Loucy (cell line): ENCODE data around the gene RNPC3.

Source experiments
- H2AFZ ChIP-seq: fragments of 200-600 bp; sonication (generic); 2 replicates; pipeline ENCODE4 v1.6.0; 2016; ENCODE audit warnings: antibody characterized with exemption, mild to moderate bottlenecking, low read length, moderate library complexity
- H3F3A ChIP-seq: fragments of 200-600 bp; 2 replicates; pipeline ENCODE4 v1.6.0; 2016; ENCODE audit warnings: antibody characterized with exemption, low read depth, mild to moderate bottlenecking
- H3K27me3 ChIP-seq: fragments of 200-600 bp; sonication (generic); 2 replicates; pipeline ENCODE4 v1.6.1; 2014; ENCODE audit warnings: low read length, mild to moderate bottlenecking; ENCODE audit not compliant: insufficient read depth, poor library complexity, severe bottlenecking
- H3K36me3 ChIP-seq: fragments of 200-600 bp; sonication (generic); 2 replicates; pipeline ENCODE4 v1.6.1; 2016; ENCODE audit warnings: low read length; ENCODE audit not compliant: insufficient read depth
- H3K4me1 ChIP-seq: fragments of 200-600 bp; sonication (generic); 2 replicates; pipeline ENCODE4 v1.5.1; 2014; ENCODE audit warnings: low read length, mild to moderate bottlenecking; ENCODE audit not compliant: insufficient read depth, poor library complexity, severe bottlenecking
- H3K4me2 ChIP-seq: fragments of 200-600 bp; sonication (generic); 2 replicates; pipeline ENCODE4 v1.6.0; 2014; ENCODE audit warnings: antibody characterized with exemption, low read length, low read depth, mild to moderate bottlenecking; ENCODE audit not compliant: poor library complexity, severe bottlenecking
- H3K4me3 ChIP-seq: fragments of 200-600 bp; sonication (generic); 2 replicates; pipeline ENCODE4 v1.5.1; 2014; ENCODE audit warnings: low read length, mild to moderate bottlenecking, mixed read lengths; ENCODE audit not compliant: poor library complexity, severe bottlenecking
- H3K79me2 ChIP-seq: fragments of 200-600 bp; sonication (generic); 2 replicates; pipeline ENCODE4 v1.6.1; 2014; ENCODE audit warnings: low read length; ENCODE audit not compliant: insufficient read depth
- H3K9ac ChIP-seq: fragments of 200-600 bp; sonication (generic); 2 replicates; pipeline ENCODE4 v1.6.0; 2014; ENCODE audit warnings: mild to moderate bottlenecking, low read depth, low read length, moderate library complexity; ENCODE audit not compliant: poor library complexity, severe bottlenecking
- H3K9me2 ChIP-seq: fragments of 200-600 bp; sonication (generic); replicated peaks from 2 replicates; pipeline ENCODE4 v1.6.1; 2016; ENCODE audit warnings: low read depth, low read length, mixed read lengths
- H3K9me3 ChIP-seq: fragments of 200-600 bp; sonication (generic); 2 replicates; pipeline ENCODE4 v1.6.1; 2014; ENCODE audit warnings: mild to moderate bottlenecking, antibody characterized with exemption, low read length, low read depth; ENCODE audit not compliant: insufficient read depth
- H4K20me1 ChIP-seq: fragments of 200-600 bp; sonication (generic); 2 replicates; pipeline ENCODE4 v1.6.0; 2014; ENCODE audit warnings: antibody characterized with exemption, low read length, mild to moderate bottlenecking; ENCODE audit not compliant: insufficient read depth, poor library complexity, severe bottlenecking
- CTCF ChIP-seq: fragments of 200-600 bp; sonication (generic); conservative IDR thresholded peaks from 2 replicates; pipeline ENCODE4 v1.5.1; 2014; ENCODE audit warnings: mild to moderate bottlenecking, antibody characterized with exemption, low read length
- EZH2phosphoT487 ChIP-seq: fragments of 200-600 bp; IDR thresholded peaks from 2 replicates; pipeline ENCODE4 v1.6.1; 2018; ENCODE audit warnings: antibody characterized with exemption, mild to moderate bottlenecking, moderate library complexity, borderline replicate concordance

RNPC3 gene

GRCh38 chr1:103527331-103527730 is 1.8 kb downstream of the RNPC3 start:
- TF ChIP-seq EZH2phosphoT487: no peak
- TF ChIP-seq CTCF: no peak
- peak overlapping the region; percentile 95 for H3K4me2 ChIP-seq
- H3K27me3 ChIP-seq: no peaks in the 10 kb centered on the region
- H3K9me3 ChIP-seq: no peaks in the 10 kb centered on the region
- H3K79me2 ChIP-seq: peaks cover 59% of the 10 kb centered on the region
- H4K20me1 ChIP-seq: peaks cover 45% of the 10 kb centered on the region
- H3K9me2 ChIP-seq: no peaks in the 10 kb centered on the region
- H3K4me3 ChIP-seq: peak overlapping the region; percentile 95
- H2AFZ ChIP-seq: no peak overlapping the region
- no peaks in the 10 kb centered on the region for H3K36me3 ChIP-seq
- H3K4me1 ChIP-seq: peaks cover 31% of the 10 kb centered on the region
- peak overlapping the region; percentile 91 for H3K9ac ChIP-seq
- no peaks in the 10 kb centered on the region for H3F3A ChIP-seq

DNA sequence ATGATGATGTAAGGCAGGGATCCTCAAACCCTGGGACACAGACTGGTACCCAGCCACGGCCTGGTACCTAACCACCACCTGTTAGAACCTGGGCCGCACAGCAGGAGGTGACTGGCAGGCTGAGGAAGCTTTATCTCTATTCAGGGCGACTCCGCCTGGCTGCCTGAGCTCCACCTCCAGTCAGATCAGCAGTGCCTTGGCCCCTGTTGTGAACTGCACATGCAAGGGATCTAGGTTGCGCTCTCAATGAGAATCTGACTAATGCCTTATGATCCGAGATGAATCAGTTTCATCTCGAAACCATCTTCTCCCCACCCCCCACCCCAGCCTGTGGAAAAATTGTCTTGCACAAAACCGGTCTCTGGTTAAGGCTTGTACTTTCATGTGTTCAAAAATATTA is 4.2 kb downstream of the RNPC3 start:
- no peaks in the 10 kb centered on the region for H3K27me3 ChIP-seq
- no peak overlapping the region for H2AFZ ChIP-seq
- H3K4me3 ChIP-seq: peak overlapping the region; percentile 2
- peaks cover 56% of the 10 kb centered on the region for H4K20me1 ChIP-seq
- H3K36me3 ChIP-seq: peaks cover 11% of the 10 kb centered on the region; the same call in 1 of the 2 replicates
- H3K9me2 ChIP-seq: no peaks in the 10 kb centered on the region
- H3K4me2 ChIP-seq: peak overlapping the region; percentile 95
- no peak overlapping the region for H3K9ac ChIP-seq
- peaks cover 34% of the 10 kb centered on the region for H3K4me1 ChIP-seq
- H3K9me3 ChIP-seq: no peaks in the 10 kb centered on the region
- H3F3A ChIP-seq: no peaks in the 10 kb centered on the region
- H3K79me2 ChIP-seq: peaks cover 76% of the 10 kb centered on the region
- no peak for TF ChIP-seq EZH2phosphoT487
- TF ChIP-seq CTCF: no peak

GRCh38 chr1:103538226-103538625 is 12.7 kb downstream of the RNPC3 start:
- Histone ChIP-seq H4K20me1 (peaks cover 7% of the 10 kb centered on the region), H3K4me3 (no peak overlapping the region), H3K4me2 (no peak overlapping the region), H3F3A (no peaks in the 10 kb centered on the region), H3K79me2 (0 out of 2 replicates have a peak, but pooled peaks cover 8% of the 10 kb centered on the region), H3K36me3 (peaks cover 82% of the 10 kb centered on the region), H3K9me3 (no peaks in the 10 kb centered on the region), H3K27me3 (no peaks in the 10 kb centered on the region), H2AFZ (no peak overlapping the region), H3K9me2 (no peaks in the 10 kb centered on the region), H3K4me1 (peaks cover 3% of the 10 kb centered on the region), H3K9ac (no peak overlapping the region)
- TF ChIP-seq EZH2phosphoT487 (no peak), CTCF (no peak)
